ENCODE results near the gene BACH2. TPM values are rescaled to one million over a fixed set of nuclear protein-coding genes. Genes with fewer than 3 reads are reported as not detected.
"Not testable (repeated sequence)": the region's sequence is repeated elsewhere in the genome, so short reads cannot be mapped to it uniquely, and the experiment has no call there.

Gene BACH2
- total and polyA plus RNA-seq, 2 of the 8 experiments (the other 6 are each of a cell fraction or from before 2014, with no cell fraction given): 1.9 to 5.9 TPM

- H3K4me2 ChIP-seq (ENCODE audit: insufficient read depth in 1 of 2, low read depth in 2 of 2, low read length in 2 of 2); H2BK15ac ChIP-seq (ENCODE audit: low read length); H3K79me1 ChIP-seq (ENCODE audit: low read depth, low read length); H3K23ac ChIP-seq (ENCODE audit: insufficient read length); H3K4me1 ChIP-seq (replicated peaks in 1 of 4; ENCODE audit: control insufficient read depth in 3 of 4, insufficient read depth in 4 of 4, low read length in 3 of 4); H3K18ac ChIP-seq (ENCODE audit: extremely low read depth, low read length); H3K79me2 ChIP-seq (ENCODE audit: control insufficient read depth in 1 of 2, insufficient read depth in 2 of 2, low read length in 2 of 2); H3K27me3 ChIP-seq (replicated peaks in 1 of 4; ENCODE audit: control insufficient read depth in 3 of 4, extremely low read depth in 1 of 4, insufficient read depth in 3 of 4, low read length in 3 of 4); H2AK5ac ChIP-seq (ENCODE audit: low read depth, low read length); H2BK5ac ChIP-seq (ENCODE audit: low read depth, low read length); H3K23me2 ChIP-seq (ENCODE audit: low read depth, low read length); POLR2A ChIA-PET (ENCODE audit: partially characterized antibody); H4K20me1 ChIP-seq (replicated peaks in 1 of 2; ENCODE audit: control insufficient read depth in 1 of 2, insufficient read depth in 2 of 2, low read length in 2 of 2); H4K91ac ChIP-seq (replicated peaks; ENCODE audit: insufficient read length, low read length); H2AFZ ChIP-seq (ENCODE audit: low read length); H3K4ac ChIP-seq (replicated peaks; ENCODE audit: insufficient read length, low read depth, low read length); H4K8ac ChIP-seq (ENCODE audit: extremely low read depth, insufficient read depth, low read length); H3K14ac ChIP-seq (ENCODE audit: insufficient read length); H3K27ac ChIP-seq (ENCODE audit: low read depth, low read length); FAIRE-seq; DNase-seq (ENCODE audit: low read depth in 1 of 2, low spot score in 2 of 2); H3K9ac ChIP-seq (replicated peaks in 1 of 4; ENCODE audit: extremely low read depth in 1 of 4, low read depth in 3 of 4, low read length in 3 of 4); H3K9me3 ChIP-seq (ENCODE audit: insufficient read depth in 2 of 2, low read depth in 1 of 2, low read length in 1 of 2); H3K4me3 ChIP-seq (ENCODE audit: extremely low read depth in 1 of 4, insufficient read depth in 2 of 4, low read depth in 3 of 4, low read length in 4 of 4); H2BK20ac ChIP-seq (ENCODE audit: low read length); H4K5ac ChIP-seq (ENCODE audit: insufficient read length, low read depth, low read length); CTCF ChIA-PET (ENCODE audit: partially characterized antibody); H3K56ac ChIP-seq (replicated peaks; ENCODE audit: insufficient read length, low read depth, low read length); H3K36me3 ChIP-seq (ENCODE audit: control insufficient read depth in 2 of 4, insufficient read depth in 4 of 4, low read length in 3 of 4); H2BK120ac ChIP-seq (replicated peaks; ENCODE audit: low read depth, low read length); H2BK12ac ChIP-seq (ENCODE audit: low read depth, low read length): not testable (repeated sequence)
- 87% methylated on average over 2 of the region's 2 CpGs; no CpG with 5 or more reads in 1 of the 2 experiments for WGBS, 2 experiments (ENCODE audit: extremely low coverage in 1 of 2, insufficient coverage in 1 of 2, insufficient read length in 1 of 2, insufficient replicate concordance in 2 of 2, low coverage in 1 of 2, low lambda C conversion rate in 2 of 2, missing lambda C conversion rate in 1 of 2)
Measured at GRCh38 chr6:90208690-90209089, 88.0 kb downstream of the BACH2 start.
